ENCODE results near the gene HOXD9. TPM values are rescaled to one million over a fixed set of nuclear protein-coding genes. Genes with fewer than 3 reads are reported as not detected.

HOXD9 gene
- total and polyA plus RNA-seq, 2 of the 8 experiments (the other 6 are each of a cell fraction or from before 2014, with no cell fraction given) = not detected

DNA sequence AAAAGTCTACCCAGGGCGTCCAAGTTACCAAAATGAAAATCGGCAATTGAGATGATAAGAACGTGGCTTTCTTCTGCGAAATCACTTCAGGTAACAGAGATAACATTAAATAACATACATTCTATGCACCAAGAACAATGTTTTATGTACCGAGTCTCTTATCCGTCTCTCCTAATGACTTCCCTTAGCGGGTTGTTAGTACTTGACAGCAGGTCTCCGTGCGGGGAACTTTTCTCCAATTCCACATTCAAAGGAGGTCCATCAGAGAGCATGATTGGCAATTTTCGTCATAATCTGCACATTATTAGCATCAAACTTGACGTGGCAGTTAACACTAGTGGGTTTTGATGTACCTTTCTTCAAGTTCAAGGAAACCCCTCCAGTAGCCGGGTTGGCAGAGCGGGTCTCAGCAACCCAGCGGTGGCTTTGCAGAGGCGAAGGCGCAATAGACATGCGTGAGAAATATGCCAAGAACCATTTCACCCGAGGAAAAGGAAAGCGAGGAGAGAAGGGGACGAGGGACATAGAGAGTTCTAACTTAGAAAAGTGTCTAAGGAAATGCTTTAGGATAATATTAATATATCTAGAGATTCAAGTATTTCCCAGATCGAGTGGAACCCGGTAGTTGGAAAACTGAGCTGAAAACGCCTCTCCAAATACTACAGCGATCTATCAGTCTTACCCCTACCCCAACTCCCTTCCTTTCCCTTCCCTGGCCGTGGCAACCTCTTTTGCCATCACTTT is 43.8 kb upstream of the HOXD9 start (continued):
- peak; percentile 89 for TF ChIP-seq SUZ12 (IDR thresholded peaks at IDR 0.05; ENCODE audit: low read length)
